Activated CD4-positive, alpha-beta T cell treated with anti-CD3 and anti-CD28 coated beads, Interleukin-10, Interleukin-2, amounts not matched to agents 100 ng/mL and 50 ng/mL, durations not matched to agents 16 hours and 8 hours (primary cell): ENCODE results near the gene METTL2B.

Experiments
- DNase-seq: peaks from one replicate; pipeline ENCODE4 v3.0.0-alpha.2; 2020

Gene METTL2B

DNA sequence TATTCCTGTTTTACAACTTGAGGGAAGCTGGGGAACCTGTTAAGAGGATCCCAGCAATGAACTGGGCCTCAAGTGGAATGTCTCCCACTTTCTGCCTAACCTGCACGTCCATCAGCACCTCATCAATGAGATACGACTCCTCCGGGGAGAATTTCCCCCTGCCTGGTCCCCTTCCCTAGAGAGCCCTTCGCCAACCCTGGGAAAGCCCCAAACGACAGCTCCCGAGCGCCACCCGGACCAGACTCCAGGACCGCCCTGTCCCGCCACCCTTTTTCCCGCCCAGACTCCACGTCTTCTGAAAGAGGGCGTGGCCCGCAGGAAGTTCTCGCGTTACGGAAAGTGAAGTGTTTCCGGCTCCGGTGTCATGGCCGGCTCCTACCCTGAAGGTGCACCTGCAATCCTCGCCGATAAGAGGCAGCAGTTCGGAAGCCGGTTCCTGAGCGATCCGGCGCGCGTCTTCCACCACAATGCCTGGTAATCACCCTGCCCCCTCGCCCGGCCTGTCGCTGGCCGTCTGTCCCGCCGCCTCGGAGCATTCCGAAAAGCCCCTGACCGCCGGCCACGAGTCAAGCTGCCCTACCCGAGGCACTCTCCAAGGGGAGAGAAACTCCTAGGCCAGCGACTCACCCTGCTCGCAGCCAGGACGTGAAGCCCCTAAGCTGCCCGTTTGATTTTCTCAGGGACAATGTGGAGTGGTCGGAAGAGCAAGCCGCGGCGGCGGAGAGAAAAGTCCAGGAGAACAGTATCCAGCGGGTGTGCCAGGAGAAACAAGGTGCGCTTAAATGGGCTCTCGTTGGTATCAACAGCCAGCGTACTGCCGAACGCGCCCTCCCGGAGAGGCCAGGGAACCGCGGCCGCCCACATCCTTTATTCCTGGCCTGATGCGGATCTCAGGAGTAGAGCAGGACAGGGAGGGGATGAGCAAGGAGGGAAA is at the start of gene METTL2B:
TSS of gene METTL2B (plus strand) at position 347 of the 934 bp plus-strand sequence. CDS start at position 365, 18 bp downstream.
- DNase-seq, result peak; percentile 97

- DNase-seq, result peak; percentile 64
Observed at GRCh38 chr7:128427289-128427891, 49.2 kb upstream of the METTL2B start.

GRCh38 chr7:128430207-128430606 is 46.3 kb upstream of the METTL2B start:
- DNase-seq, result no peak

DNA sequence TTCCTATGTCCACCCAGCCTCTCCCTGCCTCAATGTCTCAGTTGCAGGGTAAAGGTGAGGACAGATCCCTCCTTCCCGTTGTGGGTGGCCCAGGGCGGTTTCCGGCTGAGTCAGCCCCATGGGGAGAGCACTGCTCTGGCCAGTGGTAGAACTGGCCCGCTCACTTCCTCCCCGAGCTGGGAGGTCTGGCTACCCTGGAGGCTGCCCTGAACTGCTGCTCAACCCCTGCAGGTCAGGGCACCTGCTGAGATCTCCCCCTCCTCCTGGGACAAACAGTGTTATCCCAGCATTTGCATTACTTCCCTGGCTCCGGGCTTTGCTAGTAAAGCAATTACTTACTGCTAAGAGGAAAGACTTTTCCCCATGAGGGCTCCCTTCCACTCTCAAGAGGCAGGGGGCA is 45.3 kb upstream of the METTL2B start:
- DNase-seq, result no peak

DNA sequence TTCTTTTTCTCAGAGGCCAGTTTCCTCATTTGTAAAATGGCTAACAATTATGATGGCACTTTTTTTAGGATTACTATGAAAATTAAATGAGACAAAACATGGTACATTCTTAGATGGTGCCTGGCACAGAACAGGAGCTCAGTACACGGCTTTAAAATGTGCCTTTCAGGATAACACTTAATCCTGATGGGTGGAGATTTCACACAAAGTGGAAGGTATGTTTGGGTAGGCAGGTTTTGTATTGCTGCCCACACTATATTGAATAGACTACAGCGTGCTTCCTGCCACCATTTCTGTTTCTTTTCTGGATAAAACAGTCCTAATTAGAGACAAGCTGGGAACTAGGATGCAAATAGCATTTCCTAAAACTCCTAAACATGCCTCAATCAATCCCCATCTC is 44.8 kb upstream of the METTL2B start:
- DNase-seq, result no peak

DNA sequence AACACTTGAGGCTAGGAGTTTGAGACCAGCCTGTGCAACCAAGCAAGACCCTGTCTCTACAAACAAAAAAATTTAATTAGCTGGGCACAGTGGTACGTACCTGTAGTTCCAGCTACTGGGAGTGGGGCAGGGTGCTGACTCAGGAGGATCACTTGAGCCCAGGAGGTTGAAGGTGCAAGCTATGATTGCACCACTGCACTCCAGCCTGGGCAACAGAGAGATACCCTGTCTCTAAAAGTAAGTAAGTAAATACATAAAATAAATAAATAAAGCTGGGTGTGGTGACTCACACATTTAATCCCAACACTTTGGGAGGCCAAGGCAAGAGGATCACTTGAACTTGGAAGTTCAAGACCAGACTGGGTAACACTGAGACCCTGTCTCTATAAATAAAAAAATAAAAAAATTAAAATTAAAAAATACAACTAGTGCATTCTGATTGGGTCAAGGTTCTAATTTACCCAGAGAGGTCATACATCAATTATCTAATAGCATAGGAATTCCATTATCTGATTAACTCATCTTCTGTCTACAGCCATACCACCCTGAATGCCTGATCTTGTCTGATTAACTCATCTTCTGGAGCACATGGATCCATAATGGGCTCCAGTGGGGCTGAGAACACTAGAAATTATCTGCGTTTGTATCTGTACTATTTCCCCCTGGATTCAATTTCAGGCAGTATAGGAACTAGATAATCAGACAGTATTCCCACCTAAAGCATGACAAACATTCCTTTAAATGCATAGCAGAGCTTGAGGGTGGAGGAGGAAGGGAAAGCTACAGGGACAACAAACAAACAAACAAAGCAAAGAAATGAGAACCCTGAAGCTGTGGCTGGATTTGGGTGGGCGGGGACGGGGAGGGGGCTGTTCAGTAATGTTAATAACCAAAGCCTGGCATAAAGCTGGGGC is 41.9 kb upstream of the METTL2B start:
- no peak for DNase-seq

DNA sequence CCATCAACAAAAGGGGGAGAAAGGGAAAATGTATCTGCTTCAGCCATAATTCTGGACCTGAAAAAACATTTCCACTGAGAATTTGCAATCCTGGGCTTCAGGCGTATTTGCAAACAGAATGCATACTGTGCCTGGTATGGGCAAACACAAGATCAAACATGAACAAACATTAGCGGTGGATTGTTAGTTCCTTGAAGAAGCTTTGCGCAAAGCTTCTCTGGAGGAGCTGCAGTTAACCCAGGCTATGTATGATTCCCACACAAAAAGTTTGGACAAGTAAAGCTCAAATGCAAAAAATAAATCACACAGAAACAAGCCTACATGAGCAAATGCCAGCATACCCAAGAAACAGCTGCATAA is 41.2 kb upstream of the METTL2B start:
- no peak for DNase-seq

- no peak for DNase-seq
Observed at GRCh38 chr7:128437426-128438332, 38.9 kb upstream of the METTL2B start.

DNA sequence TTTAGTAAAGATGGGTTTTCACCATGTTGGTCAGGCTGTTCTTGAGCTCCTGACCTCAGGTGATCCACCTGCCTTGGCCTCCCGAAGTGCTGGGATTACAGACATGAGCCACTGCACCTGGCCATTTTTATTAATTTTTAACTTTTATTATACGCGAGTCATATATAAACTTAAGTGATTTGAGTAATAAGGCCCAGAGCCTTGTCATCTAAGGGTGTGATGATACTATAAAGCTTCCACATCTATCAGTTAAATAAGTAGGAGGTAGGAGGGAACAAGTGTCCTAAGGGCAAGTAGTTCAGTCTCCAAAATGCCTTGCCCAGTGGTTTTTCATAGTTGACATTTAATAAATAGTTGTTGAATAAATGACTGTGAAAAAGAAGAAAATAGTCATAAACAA is 34.2 kb upstream of the METTL2B start:
- no peak for DNase-seq

GRCh38 chr7:128443831-128444600 is 32.5 kb upstream of the METTL2B start:
- DNase-seq, result no peak

DNA sequence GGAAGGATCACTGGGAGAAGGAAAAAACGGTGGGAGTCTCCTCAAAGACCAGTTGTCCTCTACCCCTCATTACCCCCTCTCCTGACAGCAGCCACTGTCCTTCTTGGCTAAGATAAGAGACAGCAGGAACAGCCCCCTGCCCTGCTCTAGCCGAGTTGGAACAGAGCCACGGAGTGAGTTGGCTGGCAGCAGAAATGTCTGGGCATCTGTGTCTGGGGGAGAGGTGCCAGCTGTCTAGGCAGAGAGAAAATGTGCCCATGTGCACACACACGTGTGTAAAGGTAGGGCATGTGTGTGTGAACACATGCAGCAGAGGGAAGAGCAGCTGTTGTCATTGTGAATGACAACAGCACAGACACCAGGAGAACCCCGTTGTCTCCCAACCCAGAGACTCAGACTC is 30.2 kb upstream of the METTL2B start:
- DNase-seq, result no peak

- no peak for DNase-seq
Observed at GRCh38 chr7:128447941-128448564, 28.5 kb upstream of the METTL2B start.

- no peak for DNase-seq
Observed at GRCh38 chr7:128448751-128449302, 27.7 kb upstream of the METTL2B start.

DNA sequence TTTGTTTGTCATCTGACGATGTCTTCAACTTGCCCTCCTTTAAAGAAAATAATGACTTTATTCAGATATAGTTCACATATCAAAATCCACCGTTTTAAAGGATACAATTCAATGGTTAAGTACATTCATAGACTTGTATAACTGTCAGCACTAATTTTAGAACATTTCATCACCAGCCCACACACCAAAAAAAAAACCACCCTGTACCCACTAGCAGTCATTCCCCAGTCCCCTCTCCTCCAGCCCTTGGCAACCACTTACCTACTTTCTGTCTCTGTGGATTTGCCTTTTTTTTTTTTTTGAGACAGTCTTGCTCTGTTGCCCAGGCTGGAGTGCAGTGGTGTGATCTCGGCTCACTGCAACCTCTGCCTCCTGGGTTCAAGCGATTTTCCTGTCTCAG is 26.1 kb upstream of the METTL2B start:
- DNase-seq, result no peak

DNA sequence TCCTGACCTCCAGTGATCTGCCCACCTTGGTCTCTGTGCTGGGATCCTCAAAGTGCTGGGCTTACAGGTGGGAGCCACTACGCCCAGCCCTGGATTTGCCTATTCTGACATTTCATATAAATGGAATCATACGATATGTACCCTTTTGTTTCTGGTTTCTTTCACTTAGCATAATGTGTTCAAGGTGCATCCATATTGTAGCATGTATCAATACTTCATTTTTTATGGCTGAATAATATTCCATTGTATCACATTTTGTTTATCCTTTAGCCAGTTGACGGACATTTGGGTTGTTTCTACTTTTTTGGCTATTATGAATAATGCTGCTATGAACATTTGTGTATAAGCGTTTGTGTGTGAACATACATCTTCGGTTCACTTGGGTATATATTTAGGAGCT is 25.6 kb upstream of the METTL2B start:
- DNase-seq, result no peak

GRCh38 chr7:128452552-128452951 is 24.0 kb upstream of the METTL2B start:
- DNase-seq, result no peak

DNA sequence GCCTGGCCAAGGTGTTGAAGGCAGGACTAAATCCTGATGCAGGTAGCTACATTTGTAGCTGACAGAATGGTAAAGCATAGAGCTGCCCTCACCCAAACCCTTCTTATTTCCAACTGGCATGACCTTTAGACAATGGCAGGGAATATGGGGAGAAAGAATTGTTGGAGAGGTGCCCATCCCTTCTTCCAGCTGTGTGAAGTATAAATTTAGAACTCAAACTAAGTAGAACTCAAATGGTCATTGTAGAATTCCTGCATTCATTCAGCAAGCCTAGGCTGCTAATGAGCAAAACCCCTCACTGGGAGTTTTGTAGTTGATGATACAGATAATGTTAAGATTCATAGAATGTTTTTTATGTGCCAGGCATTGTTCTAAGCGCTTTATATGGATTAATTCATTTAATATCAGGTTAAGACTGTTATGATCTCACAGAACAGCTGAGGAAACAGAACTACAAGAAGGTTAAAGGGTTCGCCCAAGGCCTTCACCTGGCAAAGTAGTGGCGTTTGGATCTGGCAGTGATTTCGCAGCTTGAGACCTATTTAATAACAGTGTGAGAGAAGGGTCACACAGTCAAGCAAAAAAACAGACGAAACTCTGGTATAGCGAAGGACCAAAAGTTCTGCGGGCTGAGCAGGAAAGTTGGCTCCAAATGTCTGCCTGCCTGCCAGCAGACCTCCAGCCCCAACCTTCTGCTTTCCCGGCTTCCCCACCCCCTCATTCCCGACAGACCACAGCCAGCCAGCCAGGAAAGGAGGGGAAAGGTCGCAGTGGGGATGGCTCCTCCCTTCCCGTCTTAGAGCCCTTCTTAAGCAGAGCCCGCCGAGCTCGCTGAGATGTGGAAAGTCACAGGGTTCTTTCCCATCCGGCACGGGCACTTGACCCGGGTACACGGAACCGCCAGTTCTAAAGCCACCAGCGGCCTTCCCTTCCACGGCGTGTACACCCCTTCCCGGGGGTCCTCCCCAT is 22.4 kb upstream of the METTL2B start:
- DNase-seq, result no peak

- DNase-seq, result no peak
Observed at GRCh38 chr7:128454808-128455542, 21.6 kb upstream of the METTL2B start.
